Retina (tissue), 1 donor: ENCODE data around the gene SOHLH2.

Experiments used
- DNase-seq: peaks from one replicate; pipeline ENCODE4 v3.0.0-alpha.2; 2016

Gene SOHLH2, protein sequence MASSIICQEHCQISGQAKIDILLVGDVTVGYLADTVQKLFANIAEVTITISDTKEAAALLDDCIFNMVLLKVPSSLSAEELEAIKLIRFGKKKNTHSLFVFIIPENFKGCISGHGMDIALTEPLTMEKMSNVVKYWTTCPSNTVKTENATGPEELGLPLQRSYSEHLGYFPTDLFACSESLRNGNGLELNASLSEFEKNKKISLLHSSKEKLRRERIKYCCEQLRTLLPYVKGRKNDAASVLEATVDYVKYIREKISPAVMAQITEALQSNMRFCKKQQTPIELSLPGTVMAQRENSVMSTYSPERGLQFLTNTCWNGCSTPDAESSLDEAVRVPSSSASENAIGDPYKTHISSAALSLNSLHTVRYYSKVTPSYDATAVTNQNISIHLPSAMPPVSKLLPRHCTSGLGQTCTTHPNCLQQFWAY

DNA sequence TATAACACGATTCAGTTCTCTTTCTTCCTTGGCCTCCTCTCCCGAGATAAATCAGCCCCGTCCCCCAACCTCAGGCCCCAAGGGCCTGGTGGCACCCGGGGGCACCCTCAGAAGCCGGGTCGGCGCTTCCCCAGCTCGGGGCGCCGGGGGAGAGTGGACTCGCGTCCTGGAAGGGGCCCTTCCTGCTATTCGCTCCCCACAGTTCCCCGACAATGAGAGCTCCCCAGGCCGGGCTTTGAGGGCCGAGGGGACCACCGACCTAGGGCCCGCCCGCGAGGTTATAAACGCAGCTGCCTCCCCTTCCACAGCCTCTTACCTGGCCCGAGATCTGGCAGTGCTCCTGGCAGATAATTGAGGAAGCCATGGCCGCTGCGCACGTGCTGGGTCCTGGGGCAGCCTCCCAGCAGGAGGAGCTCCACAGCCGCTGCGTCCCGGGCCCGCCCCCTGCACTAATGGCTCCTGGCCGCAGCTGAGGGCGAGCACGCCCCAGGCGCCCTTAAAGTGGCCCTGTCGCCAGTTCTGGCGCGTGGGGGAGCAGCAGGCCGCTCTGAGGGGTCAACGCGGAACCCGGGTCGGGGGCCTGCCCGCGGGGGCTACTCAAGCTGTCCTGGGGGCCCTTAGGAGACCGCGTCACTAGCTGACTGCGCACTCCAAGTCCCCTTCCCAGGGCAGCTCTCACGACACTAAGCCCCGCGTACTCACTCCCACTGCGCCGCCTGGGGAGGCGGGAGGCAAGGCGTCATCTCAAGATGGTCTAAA, at the start of gene SOHLH2:
SOHLH2 (minus strand) TSS at position 394 of the 759 bp plus-strand sequence; CDS start at position 364, 30 bp downstream.
- no peak for DNase-seq

DNA sequence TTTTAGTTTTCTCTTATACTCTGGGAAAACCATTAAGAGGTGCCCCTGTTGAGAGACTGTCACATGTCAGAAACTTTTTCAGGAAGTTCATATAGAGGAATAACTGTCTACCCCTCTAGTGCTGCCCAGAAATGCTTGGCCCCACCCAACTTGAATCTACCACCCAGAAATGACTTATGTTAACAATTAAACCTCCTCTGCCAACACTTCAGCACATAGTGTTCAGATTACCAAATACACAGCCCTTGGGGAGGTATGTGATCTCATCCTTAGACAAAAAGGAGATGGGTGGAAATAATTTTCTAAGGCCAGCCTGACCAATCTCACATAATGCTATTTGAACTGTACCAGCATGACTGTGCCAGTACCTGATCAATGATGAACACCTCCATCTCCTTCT, 47.6 kb upstream of the SOHLH2 start:
- DNase-seq = no peak

DNA sequence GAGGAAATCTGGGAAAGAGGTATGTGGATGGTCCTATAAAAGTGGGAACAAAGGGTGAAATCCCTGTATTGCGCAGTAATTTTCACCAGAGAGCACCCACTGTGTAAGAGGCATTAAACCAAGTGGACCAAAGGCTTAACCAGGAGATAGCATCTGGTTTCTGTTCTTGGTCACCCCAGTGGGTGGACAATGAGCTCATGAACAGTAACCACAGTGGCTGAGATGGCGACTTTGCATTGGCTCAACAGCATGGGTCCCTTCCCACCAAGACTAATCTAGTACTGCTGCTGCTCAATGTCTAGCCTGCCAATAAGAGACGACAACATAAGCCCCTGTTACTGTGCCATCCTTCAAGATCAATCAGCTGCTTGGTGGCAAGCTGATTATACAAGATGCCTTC, 46.7 kb upstream of the SOHLH2 start:
- no peak for DNase-seq

DNA sequence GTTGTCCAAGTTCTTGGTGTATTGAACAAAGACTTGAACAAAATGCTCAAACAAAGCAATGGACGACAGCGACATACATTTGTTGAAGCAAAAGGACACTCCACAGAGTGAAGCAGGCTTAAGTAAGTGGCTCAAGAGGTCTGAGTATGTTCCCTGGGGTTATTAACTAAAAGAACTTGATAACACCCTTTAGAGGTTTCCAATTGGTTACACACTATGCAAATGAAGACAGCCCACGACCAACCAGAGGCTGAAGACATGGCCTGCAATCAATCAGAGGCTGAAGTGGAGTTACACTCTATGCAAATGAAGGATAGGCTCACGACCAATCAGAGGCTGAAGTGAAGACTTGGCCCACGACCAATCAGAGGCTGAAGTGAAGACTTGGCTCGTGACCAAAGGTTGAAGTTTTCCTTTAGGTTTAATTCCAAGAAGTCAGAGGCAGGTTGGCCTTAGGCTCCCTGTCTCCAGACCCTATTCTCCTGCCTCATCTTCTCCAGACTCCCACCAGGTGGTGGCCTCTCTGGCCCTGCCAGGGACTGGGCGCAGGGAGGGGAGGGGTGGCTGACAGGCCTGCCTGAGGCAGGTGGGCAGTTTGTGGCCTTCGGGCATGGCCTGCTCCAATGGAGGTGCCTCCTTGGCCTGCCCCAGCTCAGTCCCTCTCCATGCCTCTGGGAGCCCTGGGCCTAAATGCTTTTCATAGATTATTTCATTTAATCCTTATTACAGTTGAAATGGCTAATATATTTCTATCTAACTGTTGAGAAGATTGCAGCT, 45.2 kb upstream of the SOHLH2 start:
- DNase-seq = no peak

DNA sequence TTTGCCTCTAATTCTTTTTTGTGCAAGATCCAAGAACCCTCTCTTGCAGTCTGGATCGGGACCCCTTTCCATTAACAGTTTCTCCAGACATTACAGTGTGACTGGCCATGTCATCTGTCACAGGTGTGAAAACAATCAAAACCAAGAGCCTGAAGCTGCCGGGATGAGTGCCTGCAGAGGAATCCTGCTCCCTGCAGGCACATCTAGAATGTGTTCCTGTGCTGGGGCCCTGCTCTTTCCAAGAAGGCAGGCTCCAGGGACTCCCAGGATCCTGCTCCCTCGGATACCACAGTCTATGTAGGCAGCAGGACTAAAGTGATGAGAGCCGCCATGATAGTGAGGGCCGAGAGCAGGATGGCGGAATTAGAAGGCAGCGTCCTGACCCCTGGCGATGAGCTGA, 44.5 kb upstream of the SOHLH2 start:
- no peak for DNase-seq

DNA sequence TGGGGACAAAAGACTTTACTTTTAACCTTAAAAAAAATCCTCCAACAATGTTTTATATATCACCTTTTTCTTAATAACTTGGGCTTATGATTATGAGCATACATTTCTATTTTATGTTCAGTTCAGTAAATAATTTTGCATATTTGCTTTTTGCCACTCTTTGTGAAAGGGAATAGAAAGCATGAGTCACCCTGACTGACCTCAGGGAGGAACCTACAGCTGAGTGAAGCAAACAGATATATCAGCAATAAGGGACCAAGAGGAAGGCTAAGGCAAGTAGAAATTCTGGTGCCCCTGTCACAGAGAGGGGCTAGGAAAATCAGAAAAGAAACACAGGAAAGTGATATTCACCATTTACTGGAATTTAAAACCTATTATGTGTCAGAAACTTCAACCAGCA, 37.2 kb upstream of the SOHLH2 start:
- no peak for DNase-seq

DNA sequence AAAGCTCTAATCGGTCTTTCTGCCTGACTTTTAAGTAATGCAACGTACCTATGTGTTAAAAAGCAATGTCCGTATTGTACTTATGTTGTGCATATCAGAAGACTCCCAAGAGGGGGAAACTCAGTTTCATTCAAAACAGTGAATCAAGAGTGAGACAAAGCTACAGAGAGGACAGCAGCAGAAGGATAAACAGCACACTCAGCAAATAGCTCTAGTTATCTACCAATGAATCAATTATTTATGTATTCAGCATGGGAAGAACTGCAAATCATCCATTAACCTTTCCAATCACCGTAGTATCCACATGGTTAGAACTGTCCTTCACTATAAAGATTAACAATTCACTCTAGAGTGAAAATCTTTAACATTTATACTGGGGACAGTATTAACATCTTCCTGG, 36.7 kb upstream of the SOHLH2 start:
- no peak for DNase-seq

DNA sequence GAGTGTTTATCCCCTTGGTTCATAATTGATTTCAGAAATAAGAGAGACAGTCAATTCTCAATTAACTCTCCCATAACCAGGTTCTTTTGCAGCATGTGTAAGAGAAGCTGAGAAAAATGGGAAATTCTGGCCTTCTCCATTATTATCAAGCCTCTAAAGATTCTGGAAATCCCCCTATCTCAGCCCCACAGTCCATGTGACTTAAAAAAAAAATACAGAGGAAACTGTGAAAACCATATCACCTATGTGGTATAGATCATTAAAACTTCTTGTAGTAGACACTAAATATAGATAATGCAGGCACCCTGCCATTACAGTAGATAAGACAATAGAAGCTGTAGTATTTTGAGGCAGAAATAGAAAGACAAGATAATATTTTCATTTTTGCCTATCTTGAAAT, 34.3 kb upstream of the SOHLH2 start:
- DNase-seq = no peak

DNA sequence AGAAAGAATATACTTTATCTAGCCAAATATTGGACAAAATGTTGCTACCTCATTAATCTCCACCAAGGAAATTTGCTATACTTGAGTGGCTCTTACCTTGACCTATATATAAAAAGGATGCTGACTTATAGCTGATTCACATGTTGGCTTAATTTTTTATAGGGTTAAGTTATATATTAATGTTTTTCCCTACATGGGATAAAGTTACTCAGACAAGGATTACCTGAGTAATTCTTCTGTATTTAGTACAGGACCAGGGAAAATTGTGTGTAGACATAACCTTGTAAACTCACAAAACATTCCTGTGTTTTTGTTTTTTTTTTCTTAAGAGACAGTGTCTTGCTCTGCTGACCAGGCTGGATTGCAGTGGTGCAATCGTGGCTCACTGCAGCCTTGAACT, 30.6 kb upstream of the SOHLH2 start:
- no peak for DNase-seq

DNA sequence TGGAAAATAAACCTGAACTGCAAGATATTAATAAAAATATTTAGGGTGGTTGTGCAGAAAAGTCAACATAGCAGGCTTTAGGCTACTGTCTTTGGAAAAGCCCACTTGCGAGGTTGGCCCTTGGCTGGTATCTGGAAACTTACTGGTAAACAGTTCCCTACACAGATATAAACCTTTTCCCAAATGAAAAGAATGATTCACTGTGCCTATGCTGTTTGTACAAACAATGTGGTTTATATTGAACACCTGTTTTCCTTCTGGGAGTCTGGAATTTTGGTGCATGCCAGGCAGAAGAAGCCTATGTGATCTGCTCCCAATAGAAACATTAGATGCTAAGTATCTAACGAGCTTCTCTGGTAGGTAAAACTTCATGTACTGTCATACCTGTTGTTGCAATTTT, 29.7 kb upstream of the SOHLH2 start:
- no peak for DNase-seq

DNA sequence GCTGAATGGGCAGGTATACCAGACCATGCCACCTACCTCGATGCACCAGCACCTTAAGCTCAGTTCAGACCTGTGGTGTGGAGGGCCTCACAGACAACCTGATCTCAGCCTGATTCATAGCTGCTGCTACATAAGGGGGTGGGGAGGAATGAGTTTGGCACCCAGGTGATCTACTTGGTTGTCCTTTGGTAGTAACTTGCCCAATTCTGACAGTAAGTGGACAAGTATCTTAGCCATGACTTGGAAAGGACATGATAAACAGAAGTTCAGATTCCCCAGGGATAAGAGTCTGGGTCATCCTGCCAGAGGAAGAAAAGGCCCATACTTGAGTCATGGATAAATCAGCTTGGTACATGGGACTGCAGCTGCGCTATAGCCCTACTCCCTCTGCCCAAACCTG, 28.4 kb upstream of the SOHLH2 start:
- no peak for DNase-seq

DNA sequence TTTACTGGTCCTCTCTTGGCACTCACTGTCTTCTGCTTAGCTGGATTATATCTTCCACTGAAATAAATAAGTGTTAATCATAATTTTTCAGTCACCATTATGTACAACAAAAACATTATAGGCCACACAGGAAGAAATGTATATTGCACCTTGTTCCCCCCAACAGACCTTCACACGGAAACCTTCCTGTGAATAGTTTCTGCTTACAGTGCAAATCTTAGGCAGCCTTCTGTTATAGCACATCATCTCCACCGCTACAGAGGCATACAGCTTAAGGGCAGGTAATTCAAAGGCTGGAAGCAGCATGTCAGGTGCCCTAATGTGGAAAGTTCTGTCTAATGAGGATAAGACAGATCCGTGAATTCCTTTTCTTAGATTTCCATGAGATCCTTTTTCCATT, 16.9 kb upstream of the SOHLH2 start:
- no peak for DNase-seq

DNA sequence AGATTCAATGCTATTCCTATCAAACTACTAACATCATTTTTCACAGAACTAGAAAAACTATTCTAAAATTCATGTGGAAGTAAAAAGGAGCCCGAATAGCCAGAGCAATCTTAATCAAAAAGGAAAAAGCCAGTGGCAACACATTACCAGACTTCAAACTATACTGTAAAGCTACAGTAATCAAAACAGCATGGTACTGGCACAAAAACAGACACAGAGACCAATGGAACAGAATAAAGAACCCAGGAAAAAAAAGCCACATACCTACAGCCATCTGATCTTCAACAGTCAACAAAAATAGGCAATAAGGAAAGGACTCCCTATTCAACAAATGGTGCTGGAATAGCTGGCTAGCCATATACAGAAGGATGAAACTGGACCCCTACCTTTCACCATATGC, 10.4 kb upstream of the SOHLH2 start:
- DNase-seq = no peak

DNA sequence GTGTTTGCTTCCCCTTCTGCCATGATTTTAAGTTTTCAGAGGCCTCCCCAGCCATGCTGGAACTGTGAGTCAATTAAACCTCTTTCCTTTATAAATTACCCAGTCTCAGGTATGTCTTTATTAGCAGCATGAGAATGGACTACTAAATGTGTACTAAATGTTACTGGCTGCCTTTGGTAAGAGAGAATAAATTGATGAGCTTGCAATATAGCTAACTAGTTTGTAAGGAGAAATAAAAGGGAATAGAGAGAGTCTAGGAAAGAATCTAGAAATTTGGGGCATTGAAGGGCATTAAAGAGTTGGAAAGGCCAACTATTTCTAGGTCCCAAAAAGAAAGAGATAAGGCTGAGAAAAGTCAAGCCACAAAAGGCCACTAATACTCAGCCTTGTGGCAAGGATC, 5.5 kb upstream of the SOHLH2 start:
- DNase-seq = no peak

DNA sequence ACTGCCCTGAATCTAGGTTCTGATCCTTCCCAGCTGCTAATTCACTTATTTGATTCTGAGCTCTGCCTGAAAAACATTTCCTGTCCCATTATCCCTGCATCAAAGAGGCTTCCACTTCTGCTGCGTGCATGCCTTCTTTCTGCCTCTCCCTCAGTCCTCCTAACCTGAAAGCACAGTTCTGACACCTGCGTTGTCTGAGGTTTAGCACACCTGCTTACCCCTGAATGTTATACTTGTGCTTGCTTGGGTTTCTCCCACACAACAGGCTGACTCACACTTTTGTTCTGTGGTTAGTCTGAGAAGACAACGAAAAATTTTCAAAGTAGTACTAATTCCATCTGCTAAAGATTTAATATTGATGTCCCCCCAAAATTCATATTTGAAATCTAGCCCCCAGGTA, 3.1 kb upstream of the SOHLH2 start:
- no peak for DNase-seq

DNA sequence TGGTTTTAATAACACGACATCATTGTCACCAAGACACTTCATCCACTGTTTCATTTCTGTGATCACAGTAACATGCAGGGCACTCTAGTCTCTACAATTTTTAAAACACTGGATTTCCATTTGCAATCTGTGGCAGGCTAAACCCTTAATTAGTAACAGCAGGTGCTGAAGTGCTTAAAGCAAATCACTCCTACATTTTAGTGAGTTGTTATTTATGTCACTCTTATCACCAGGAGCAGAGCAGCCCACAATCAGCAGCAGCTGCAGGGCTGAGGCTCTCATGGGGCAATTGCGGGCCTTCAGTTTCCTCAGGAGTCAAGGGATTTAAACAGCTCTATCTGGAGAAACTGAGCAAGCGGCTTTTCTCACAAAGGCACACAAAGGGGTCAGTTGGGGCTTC, 1.6 kb downstream of the SOHLH2 start:
- DNase-seq = no peak

DNA sequence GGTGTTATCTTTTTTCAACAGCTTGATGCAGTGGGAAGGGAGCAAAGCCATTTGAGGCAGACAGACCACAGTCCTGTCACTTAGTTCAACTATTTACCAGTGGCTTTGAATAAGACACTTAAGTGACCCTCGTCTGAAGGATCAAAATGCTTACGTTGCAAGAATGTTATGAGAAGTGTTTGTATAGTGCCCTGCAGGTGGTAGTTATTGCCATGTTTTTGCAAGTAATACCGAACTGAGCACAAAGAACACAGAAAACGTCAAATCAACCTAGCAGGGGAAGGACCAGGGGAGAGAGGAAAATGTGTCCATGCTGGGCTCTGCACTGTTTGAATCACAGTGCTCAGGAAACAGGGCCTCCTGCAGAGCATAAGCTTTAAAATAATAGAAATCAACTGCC, 2.8 kb downstream of the SOHLH2 start:
- DNase-seq = no peak

DNA sequence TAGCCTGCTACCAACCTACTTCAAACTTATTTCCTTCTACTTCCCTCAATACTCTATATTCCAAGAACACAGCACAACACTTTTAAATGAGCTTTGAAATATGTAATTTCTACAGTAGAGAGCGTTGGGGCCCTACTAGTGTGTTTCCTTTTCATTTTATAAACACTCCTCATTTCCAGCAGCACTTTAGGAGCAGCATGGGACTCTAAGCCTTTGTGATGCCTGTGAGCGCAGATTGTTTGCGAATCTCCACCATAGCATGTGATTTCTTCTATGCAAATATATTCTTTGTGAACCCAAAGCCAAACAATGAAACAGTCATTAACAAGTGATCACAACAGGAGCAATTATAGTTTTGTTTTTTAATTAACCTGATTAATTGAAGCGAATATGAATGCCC, 3.6 kb downstream of the SOHLH2 start:
- DNase-seq = no peak

DNA sequence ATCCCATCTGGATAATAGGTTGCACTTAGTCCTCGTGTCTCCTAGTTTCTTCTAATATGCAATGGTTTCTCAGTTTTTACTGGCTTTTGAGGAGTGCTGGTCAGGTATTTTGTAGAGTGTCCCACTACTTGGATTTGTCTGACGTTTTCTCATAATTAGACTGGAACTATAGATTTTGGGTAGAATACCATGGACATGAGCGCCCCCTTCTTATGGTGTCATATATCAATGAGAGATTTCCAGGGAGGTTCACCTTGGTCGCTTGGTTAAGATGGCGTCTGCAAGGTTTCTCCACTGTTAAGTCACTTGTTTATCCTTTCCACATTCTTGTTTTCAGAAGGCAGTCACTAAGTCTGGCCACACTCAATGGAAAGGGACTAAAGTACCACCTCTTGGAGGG, 6.7 kb downstream of the SOHLH2 start:
- no peak for DNase-seq

DNA sequence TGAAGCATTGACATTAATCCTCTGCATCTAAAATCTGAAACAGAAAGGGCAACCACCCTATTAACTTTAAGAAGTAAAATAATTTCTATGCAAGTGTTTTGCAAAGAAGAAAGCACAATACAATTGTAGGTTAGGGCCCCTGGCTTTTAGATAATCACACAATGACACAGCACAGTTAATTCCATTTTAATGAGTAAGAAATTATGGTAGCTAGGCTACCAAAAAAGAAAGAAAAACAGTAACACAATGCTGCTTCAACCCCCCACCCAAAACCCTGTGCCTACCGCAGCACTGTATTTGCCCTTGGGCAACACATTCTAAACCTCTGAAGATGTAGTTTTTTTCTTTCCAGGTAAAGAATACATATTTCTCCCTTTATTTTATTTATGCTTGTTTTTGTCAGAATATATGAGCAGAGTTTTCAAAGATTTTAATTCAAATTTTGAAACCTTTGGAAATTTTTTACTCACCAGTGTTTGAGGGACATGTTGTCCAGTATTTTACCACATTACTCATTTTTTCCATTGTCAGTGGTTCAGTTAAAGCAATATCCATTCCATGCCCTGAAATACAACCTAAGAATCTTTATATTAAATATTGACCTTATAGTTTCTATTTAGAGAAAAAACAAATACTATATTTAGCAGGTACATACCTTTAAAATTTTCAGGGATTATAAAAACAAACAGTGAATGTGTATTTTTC, 21.1 kb downstream of the SOHLH2 start:
- peak; percentile 42 for DNase-seq

DNA sequence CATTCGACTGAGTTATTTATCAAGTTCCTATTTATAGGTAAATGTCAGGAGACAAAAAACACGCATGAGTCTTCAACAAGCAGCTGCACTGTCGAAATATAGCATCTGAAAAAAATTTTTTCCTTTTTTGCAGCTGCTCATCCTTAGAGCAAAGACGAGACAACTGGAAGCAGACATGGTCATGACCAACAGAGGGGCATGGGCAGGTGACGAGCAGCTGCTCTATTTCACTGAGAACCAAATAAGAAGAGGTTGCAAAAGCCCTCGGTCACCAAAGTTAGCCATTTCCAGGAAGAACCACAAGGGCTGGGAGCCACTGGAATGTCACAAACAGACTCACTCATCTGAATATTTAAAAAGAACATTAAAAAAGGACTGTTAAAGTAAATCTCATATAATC, 22.2 kb downstream of the SOHLH2 start:
- DNase-seq = no peak

DNA sequence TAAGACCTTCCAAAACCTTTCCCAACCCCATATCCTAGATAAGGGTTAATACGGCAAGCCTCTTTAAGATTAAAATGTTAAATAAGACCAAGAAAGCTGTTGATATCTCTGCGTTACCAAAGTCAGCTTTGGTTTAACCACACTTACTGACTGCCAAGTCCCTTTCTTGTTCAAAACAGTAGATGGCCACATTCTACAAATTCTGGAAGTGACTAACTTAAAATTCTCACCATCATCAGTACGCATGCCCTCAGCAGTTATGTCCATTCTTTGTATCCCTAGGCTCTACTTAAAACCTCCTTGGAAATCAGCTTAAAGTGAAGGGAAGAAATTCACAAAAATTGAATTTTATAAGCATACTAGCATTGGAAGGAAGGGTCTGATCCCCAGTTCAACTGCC, 23.6 kb downstream of the SOHLH2 start:
- no peak for DNase-seq

DNA sequence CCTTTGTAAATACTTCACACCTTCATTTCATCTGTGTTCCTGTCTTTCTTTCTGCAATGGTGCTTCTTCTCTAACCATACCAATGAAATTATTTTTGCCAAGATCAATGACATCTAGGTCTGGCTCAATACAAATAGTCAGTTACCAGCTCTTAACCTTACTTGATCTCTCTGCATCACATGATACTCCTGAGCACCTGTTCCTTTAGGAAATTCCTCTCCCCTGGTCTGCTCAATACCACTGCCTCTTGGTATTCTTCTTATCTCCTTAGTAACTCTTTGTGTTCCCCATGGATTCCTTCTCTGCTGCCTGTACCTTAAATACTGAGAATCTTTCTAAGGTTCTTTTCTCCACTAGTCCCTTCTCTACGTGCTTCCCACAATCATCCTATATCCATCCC, 25.9 kb downstream of the SOHLH2 start:
- DNase-seq = no peak
